Endothelial cell of umbilical vein (primary cell): ENCODE results near the gene PPP2R2D. TPM values are rescaled to one million over a fixed set of nuclear protein-coding genes. Genes with fewer than 3 reads are reported as not detected.

Source experiments
- BruUV-seq: library from RNA; stranded (reverse); fragments of 400-500 nt; replicated peaks from 2 replicates; lab custom pipeline; 2021; lab: Mats Ljungman, UMichigan
- CTCF ChIA-PET: fragments of 300-600, 350-600 bp; sonication (Branson Sonifier 250); formaldehyde crosslinking; loops from one replicate; lab custom pipeline; 2021; ENCODE audit warnings: antibody characterized with exemption, inconsistent platforms; lab: Charles Lee
- POLR2A ChIA-PET: fragments of 300-600, 350-600 bp; sonication (Branson Sonifier 250); formaldehyde crosslinking; loops from one replicate; lab custom pipeline; 2021; ENCODE audit warnings: antibody characterized with exemption, inconsistent platforms; lab: Charles Lee
- DNase-seq: peaks from one replicate; pipeline ENCODE4 v3.0.0-alpha.2; 2011; ENCODE audit warnings: low read depth, low spot score
- FAIRE-seq: peaks from 2 replicates; lab custom pipeline; 2011; peaks lifted over from hg19 to GRCh38; lab: Jason Lieb, UNC
- H2AFZ ChIP-seq: 2 replicates; pipeline ENCODE4 v1.6.0; 2012; ENCODE audit warnings: low read depth, low read length, control low read depth, inconsistent platforms
- H3K27ac ChIP-seq: 2 replicates; pipeline ENCODE4 v1.5.1; 2011; ENCODE audit warnings: low read depth, mild to moderate bottlenecking, control low read depth, low read length, moderate library complexity; ENCODE audit not compliant: insufficient read depth
- H3K27me3 ChIP-seq, 2 experiments: 2 replicates each; pipeline versions ENCODE4 v1.6.0 to v1.6.1; 2011; ENCODE audit warnings: low read length in 2 of 2, mixed read lengths in 1 of 2; ENCODE audit not compliant: control insufficient read depth in 2 of 2, insufficient read depth in 2 of 2
- H3K36me3 ChIP-seq, 2 experiments: 2 replicates in 1 of 2; 3 replicates in 1 of 2; pipeline ENCODE4 v1.5.1; 2011; ENCODE audit warnings: low read length in 2 of 2, mild to moderate bottlenecking in 1 of 2, moderate library complexity in 1 of 2; ENCODE audit not compliant: control insufficient read depth in 2 of 2, insufficient read depth in 2 of 2; ENCODE audit errors: extremely low read depth in 1 of 2
- H3K4me1 ChIP-seq: 3 replicates; pipeline ENCODE4 v1.5.1; 2011; ENCODE audit warnings: mild to moderate bottlenecking, low read length; ENCODE audit not compliant: control insufficient read depth, insufficient read depth; ENCODE audit errors: extremely low read depth
- H3K4me2 ChIP-seq: 2 replicates; pipeline ENCODE4 v1.6.1; 2011; ENCODE audit warnings: low read length, control low read depth, mixed read lengths; ENCODE audit not compliant: insufficient read depth
- H3K4me3 ChIP-seq, 3 experiments: fragments of 200-600 bp in 1 of 3; sonication (generic), shearing (Covaris generic) in 1 of 3; replicated peaks in 1 of 3; 2 replicates each; pipeline ENCODE4 v1.5.1; 2011 to 2016; ENCODE audit warnings: control low read depth in 3 of 3, low read length in 3 of 3, mild to moderate bottlenecking in 2 of 3, inconsistent platforms in 1 of 3, low read depth in 1 of 3, moderate library complexity in 1 of 3; ENCODE audit not compliant: insufficient read depth in 1 of 3
- H3K79me2 ChIP-seq: 2 replicates; pipeline ENCODE4 v1.6.0; 2012; ENCODE audit warnings: low read length, inconsistent platforms; ENCODE audit not compliant: control insufficient read depth, insufficient read depth
- H3K9ac ChIP-seq: replicated peaks from 2 replicates; pipeline ENCODE3; 2011; ENCODE audit warnings: low read length, control low read depth; ENCODE audit not compliant: insufficient read depth; ENCODE audit errors: extremely low read depth
- H3K9me1 ChIP-seq: replicated peaks from 3 replicates; pipeline ENCODE4 v1.6.0; 2011; ENCODE audit warnings: mild to moderate bottlenecking, low read length; ENCODE audit not compliant: control insufficient read depth, insufficient read depth; ENCODE audit errors: extremely low read depth
- H3K9me3 ChIP-seq: replicated peaks from 2 replicates; pipeline ENCODE4 v1.5.1; 2012; ENCODE audit warnings: low read length, inconsistent platforms; ENCODE audit not compliant: control insufficient read depth, insufficient read depth
- H4K20me1 ChIP-seq: replicated peaks from 2 replicates; pipeline ENCODE3; 2011; ENCODE audit warnings: mild to moderate bottlenecking, low read length; ENCODE audit not compliant: control insufficient read depth, insufficient read depth; ENCODE audit errors: extremely low read depth
- CTCF ChIP-seq, 2 donors: IDR thresholded peaks; 1 replicate in 1 of 2; 2 replicates in 1 of 2; pipeline ENCODE4 v1.5.1; 2011; ENCODE audit warnings: low read length in 2 of 2, mild to moderate bottlenecking in 2 of 2, moderate library complexity in 2 of 2, control low read depth in 1 of 2, inconsistent platforms in 1 of 2, low read depth in 1 of 2; ENCODE audit not compliant: insufficient read depth in 1 of 2; ENCODE audit errors: extremely low read depth in 1 of 2
- EZH2 ChIP-seq: IDR thresholded peaks from 2 replicates; pipeline ENCODE4 v1.6.1; 2012; ENCODE audit warnings: borderline replicate concordance, low read depth, mild to moderate bottlenecking, moderate library complexity, low read length, inconsistent platforms; ENCODE audit not compliant: severe bottlenecking
- FOS ChIP-seq: IDR thresholded peaks from 2 replicates; pipeline ENCODE4 v1.6.1; 2011; ENCODE audit warnings: mild to moderate bottlenecking, low read length, moderate library complexity, borderline replicate concordance; ENCODE audit not compliant: insufficient read depth
- GATA2 ChIP-seq: IDR thresholded peaks from 2 replicates; pipeline ENCODE4 v1.7.0; 2011; ENCODE audit warnings: low read depth, mild to moderate bottlenecking, moderate library complexity, mixed read lengths, low read length; ENCODE audit not compliant: insufficient read length, insufficient read depth
- JUN ChIP-seq: IDR thresholded peaks from 2 replicates; pipeline ENCODE4 v1.6.1; 2011; ENCODE audit warnings: borderline replicate concordance, low read depth; ENCODE audit not compliant: insufficient read length, insufficient read depth
- MAX ChIP-seq: IDR thresholded peaks from 2 replicates; pipeline ENCODE4 v1.6.1; 2011; ENCODE audit not compliant: insufficient read depth, insufficient read length
- MYC ChIP-seq: IDR thresholded peaks from one replicate; pipeline ENCODE4 v1.6.1; 2011; ENCODE audit warnings: mild to moderate bottlenecking, low read depth, low read length
- POLR2A ChIP-seq: IDR thresholded peaks from 2 replicates; pipeline ENCODE4 v1.6.1; 2012; ENCODE audit warnings: low read depth, mild to moderate bottlenecking, control low read depth, low read length
- POLR2AphosphoS5 ChIP-seq: IDR thresholded peaks from 2 replicates; pipeline ENCODE4 v1.6.1; 2012; ENCODE audit warnings: low read depth, mild to moderate bottlenecking, control low read depth, low read length, moderate library complexity; ENCODE audit not compliant: insufficient read depth
- dilution Hi-C: fragments of 300-500 bp; cut with MboI; formaldehyde crosslinking; loops from one replicate; pipeline ENCODE4 v1.15.0; 2019; ENCODE audit warnings: low sequenced_read_pairs; ENCODE audit not compliant: extremely low pct_ligation_motif_present
- intact Hi-C: fragments of 100-400 bp; cut with micrococcal nuclease; formaldehyde crosslinking; loops from one replicate; pipeline ENCODE4 v1.10.0; 2022
- polyA plus RNA-seq, 4 experiments: library from polyadenylated mRNA; depleted of rRNA in 3 of 4; stranded (reverse) in 3 of 4; unstranded in 1 of 4; fragments of >200 nt; gene quantifications; 2 replicates each; pipeline versions ENCODE4 v1.2.1 to v1.2.3, GENCODE V29; 2011 to 2012; ENCODE audit warnings: missing spikeins in 1 of 4
- total RNA-seq: library from RNA; stranded (reverse); gene quantifications from 2 replicates; pipeline ENCODE4 v1.2.3, GENCODE V29; 2021

PPP2R2D gene
- total and polyA plus RNA-seq, 2 donors (not counting 3 experiments of a cell fraction or from before 2014, with no cell fraction given) = 29.9 to 36.3 TPM

GRCh38 chr10:132003282-132003924 lies 102.6 kb downstream of the PPP2R2D start:
- Histone ChIP-seq H3K4me1 (no peaks in the 10 kb centered on the region), H3K9me3 (no peaks in the 10 kb centered on the region), H3K79me2 (no peaks in the 10 kb centered on the region), H3K36me3 (no peaks in the 10 kb centered on the region), H3K4me2 (no peak overlapping the region), H4K20me1 (no peaks in the 10 kb centered on the region), H3K9me1 (no peaks in the 10 kb centered on the region), H3K27me3 (peaks cover 0 to 2% of the 10 kb centered on the region in 2 experiments), H2AFZ (no peak overlapping the region), H3K4me3 (no peak overlapping the region), H3K27ac (no peak overlapping the region), H3K9ac (no peak overlapping the region)
- DNase-seq (no peak), FAIRE-seq (no peak)
- BruUV-seq = no TSS peak
- POLR2A ChIA-PET = no interaction called here
- dilution Hi-C loops (no loop called here), intact Hi-C loops (no loop called here)
- CTCF ChIA-PET = interaction anchor here (2.9 kb wide), 1 partner anchor 19 kb away, joined by 11 read pairs; no protein-coding TSS in a partner anchor
- TF ChIP-seq JUN (no peak), GATA2 (no peak), MAX (no peak), POLR2A (no peak), MYC (no peak), EZH2 (no peak), POLR2AphosphoS5 (no peak), CTCF (IDR thresholded peaks at IDR 0.05; ENCODE audit: extremely low read depth in 1 of 2, insufficient read depth in 1 of 2, low read depth in 1 of 2, low read length in 2 of 2) (no peak), FOS (no peak)
